AG04450 (cell line): ENCODE results near the gene SLC25A44. TPM values are rescaled to one million over a fixed set of nuclear protein-coding genes. Genes with fewer than 3 reads are reported as not detected.

ENCODE experiments used
- CTCF ChIA-PET: fragments of 300-600, 350-600 bp; formaldehyde crosslinking; extraction: SDS; loops from one replicate; lab custom pipeline; 2022; ENCODE audit warnings: antibody characterized with exemption, inconsistent platforms; lab: Charles Lee
- POLR2A ChIA-PET: fragments of 350-600 bp; formaldehyde crosslinking; extraction: SDS; loops from one replicate; lab custom pipeline; 2021; ENCODE audit warnings: antibody characterized with exemption, inconsistent platforms; lab: Yijun Ruan, JAX
- DNase-seq: peaks from one replicate; pipeline ENCODE4 v3.0.0-alpha.2; 2011; ENCODE audit warnings: low read depth, low spot score
- H3K27ac ChIP-seq: one replicate; pipeline ENCODE4 v1.5.1; 2012; ENCODE audit warnings: low read depth, low read length, control low read depth
- H3K27me3 ChIP-seq: one replicate; pipeline ENCODE4 v1.6.0; 2012; ENCODE audit warnings: low read length; ENCODE audit not compliant: control insufficient read depth, insufficient read depth
- H3K4me3 ChIP-seq: 2 replicates; pipeline ENCODE4 v1.5.1; 2011; ENCODE audit warnings: mild to moderate bottlenecking, low read depth, low read length, control low read depth
- H3K9me3 ChIP-seq: 2 replicates; pipeline ENCODE4 v1.5.1; 2012; ENCODE audit warnings: low read length; ENCODE audit not compliant: control insufficient read depth, insufficient read depth
- CTCF ChIP-seq: IDR thresholded peaks from 2 replicates; pipeline ENCODE4 v1.5.1; 2011; ENCODE audit warnings: low read depth, low read length, control low read depth, inconsistent platforms
- polyA plus RNA-seq: library from polyadenylated mRNA; depleted of rRNA; stranded (reverse); fragments of >200 nt; gene quantifications from 2 replicates; pipeline ENCODE4 v1.2.3, GENCODE V29; 2011

The SLC25A44 gene
- polyA plus RNA-seq, 1 experiment: 24.1 TPM

- Histone ChIP-seq H3K4me3 (no peak overlapping the region), H3K27me3 (no peaks in the 10 kb centered on the region), H3K9me3 (no peaks in the 10 kb centered on the region), H3K27ac (no peak overlapping the region)
- no peak for DNase-seq
- POLR2A ChIA-PET: interaction anchor here (1.3 kb wide), 1 partner anchor 8 kb away, joined by 4 read pairs; no protein-coding TSS in a partner anchor
- CTCF ChIA-PET: no interaction called here
- TF ChIP-seq CTCF: no peak
Measured at GRCh38 chr1:156251527-156251926, 57.6 kb downstream of the SLC25A44 start.

- no peak overlapping the region for H3K27ac ChIP-seq
- ChIA-PET CTCF (interaction anchor here (1.5 to 1.7 kb wide), 2 partner anchors 65 to 66 kb away, joined by 3 to 4 read pairs; no protein-coding TSS in a partner anchor), POLR2A (interaction anchor here (1.0 kb wide), 1 partner anchor 20 kb away, joined by 5 read pairs; no protein-coding TSS in a partner anchor)
Measured at GRCh38 chr1:156253634-156254033, 59.7 kb downstream of the SLC25A44 start.

GRCh38 chr1:156257711-156258110 lies 63.8 kb downstream of the SLC25A44 start:
- Histone ChIP-seq H3K4me3 (no peak overlapping the region), H3K9me3 (no peaks in the 10 kb centered on the region), H3K27me3 (no peaks in the 10 kb centered on the region), H3K27ac (no peak overlapping the region)
- POLR2A ChIA-PET: no interaction called here
- no peak for DNase-seq
- TF ChIP-seq CTCF: no peak
- CTCF ChIA-PET: no interaction called here

More at GRCh38 chr1:156253634-156254033, 59.7 kb downstream of the SLC25A44 start:
- H3K27me3 ChIP-seq: no peaks in the 10 kb centered on the region
- H3K9me3 ChIP-seq: no peaks in the 10 kb centered on the region
- DNase-seq: no peak
- no peak for TF ChIP-seq CTCF
- no peak overlapping the region for H3K4me3 ChIP-seq

GRCh38 chr1:156258859-156259258 lies 65.0 kb downstream of the SLC25A44 start:
- POLR2A ChIA-PET: interaction anchor here (1.2 kb wide), 1 partner anchor 7 kb away, joined by 4 read pairs; no protein-coding TSS in a partner anchor

More at GRCh38 chr1:156258859-156259258, 65.0 kb downstream of the SLC25A44 start:
- no peak for DNase-seq
- H3K9me3 ChIP-seq: no peaks in the 10 kb centered on the region
- no peaks in the 10 kb centered on the region for H3K27me3 ChIP-seq
- CTCF ChIA-PET: interaction anchor here (1.0 kb wide), 1 partner anchor 9 kb away, joined by 3 read pairs; no protein-coding TSS in a partner anchor
- no peak for TF ChIP-seq CTCF
- no peak overlapping the region for H3K27ac ChIP-seq
- H3K4me3 ChIP-seq: no peak overlapping the region
